ENCODE measurements around the gene RNASE7. TPM values are rescaled to one million over a fixed set of nuclear protein-coding genes. Genes with fewer than 3 reads are reported as not detected.
A peak's percentile ranks its signal among the peaks of the same experiment; 100 is the strongest.

The RNASE7 gene
- total RNA-seq, 1 experiment from 2014 or later: not detected

GRCh38 chr14:21023174-21023573, 19.0 kb upstream of the RNASE7 start:
- Histone ChIP-seq H3K27me3 (ENCODE audit: insufficient read depth, low read length) (no peaks in the 10 kb centered on the region), H4K20me1 (ENCODE audit: insufficient read depth) (no peaks in the 10 kb centered on the region), H3K79me2 (ENCODE audit: insufficient read depth, low read length) (no peaks in the 10 kb centered on the region), H3K9ac (ENCODE audit: low read length) (no peak overlapping the region), H3K9me2 (ENCODE audit: insufficient read depth) (no peaks in the 10 kb centered on the region), H3K4me3 (replicated peaks in 1 of 2; ENCODE audit: low read depth in 1 of 2, low read length in 2 of 2) (no peak overlapping the region), H3K9me3 (ENCODE audit: control insufficient read depth in 1 of 2, insufficient read depth in 1 of 2, low read depth in 1 of 2, low read length in 2 of 2) (no peaks in the 10 kb centered on the region), H3K36me3 (ENCODE audit: control insufficient read depth in 1 of 2, insufficient read depth in 2 of 2, low read length in 2 of 2) (no peaks in the 10 kb centered on the region; a peak in 1 of 4 replicates), H3K27ac (ENCODE audit: low read depth, low read length) (no peak overlapping the region), H2AFZ (ENCODE audit: low read depth, low read length, poor library complexity, severe bottlenecking) (no peak overlapping the region), H3K4me1 (ENCODE audit: control insufficient read depth in 1 of 2, insufficient read depth in 2 of 2, low read length in 2 of 2) (peaks cover 14 to 21% of the 10 kb centered on the region in 2 experiments; a peak in 3 of 4 replicates), H3K4me2 (ENCODE audit: low read length) (no peak overlapping the region)
- no peak for ATAC-seq
- TF ChIP-seq CBX3 (IDR thresholded peaks at IDR 0.05; ENCODE audit: low read depth) (no peak), EZH2 (IDR thresholded peaks at IDR 0.05) (no peak), POLR2A (IDR thresholded peaks at IDR 0.05; ENCODE audit: borderline replicate concordance, extremely low read depth, insufficient read depth, insufficient read length) (no peak), EGR1 (IDR thresholded peaks at IDR 0.05; ENCODE audit: low read depth) (no peak), RAD21 (IDR thresholded peaks at IDR 0.05; ENCODE audit: low read depth) (no peak)
- DNase-seq (ENCODE audit: low read depth, low spot score): no peak
- RAD21 ChIA-PET (ENCODE audit: low non-redundant PET in 1 of 2, low total read pairs in 2 of 2, uncharacterized antibody in 2 of 2, unreplicated experiment in 2 of 2): no interaction called here
- intact Hi-C loops (cut with micrococcal nuclease): no loop called here
- POLR2A ChIA-PET: no interaction called here
- no TSS peak for BruUV-seq (replicated peaks)
- CTCF ChIA-PET: interaction anchor here (2.5 kb wide), 1 partner anchor 9 kb away, joined by 10 read pairs; no protein-coding TSS in a partner anchor

- Histone ChIP-seq H4K20me1 (ENCODE audit: insufficient read depth) (no peaks in the 10 kb centered on the region), H2AFZ (ENCODE audit: low read depth, low read length, poor library complexity, severe bottlenecking) (no peak overlapping the region), H3K79me2 (ENCODE audit: insufficient read depth, low read length) (no peaks in the 10 kb centered on the region), H3K9me2 (ENCODE audit: insufficient read depth) (no peaks in the 10 kb centered on the region), H3K9ac (ENCODE audit: low read length) (peak overlapping the region; percentile 66), H3K27ac (ENCODE audit: low read depth, low read length) (peak overlapping the region; percentile 46; the same call in 1 of the 2 replicates), H3K4me2 (ENCODE audit: low read length) (peak overlapping the region; percentile 85), H3K27me3 (ENCODE audit: insufficient read depth, low read length) (no peaks in the 10 kb centered on the region), H3K9me3 (ENCODE audit: control insufficient read depth in 1 of 2, insufficient read depth in 1 of 2, low read depth in 1 of 2, low read length in 2 of 2) (no peaks in the 10 kb centered on the region), H3K36me3 (ENCODE audit: control insufficient read depth in 1 of 2, insufficient read depth in 2 of 2, low read length in 2 of 2) (no peaks in the 10 kb centered on the region), H3K4me3 (replicated peaks in 1 of 2; ENCODE audit: low read depth in 1 of 2, low read length in 2 of 2) (peak overlapping the region; percentile 66 to 72), H3K4me1 (ENCODE audit: control insufficient read depth in 1 of 2, insufficient read depth in 2 of 2, low read length in 2 of 2) (peaks cover 14 to 21% of the 10 kb centered on the region in 2 experiments; a peak in 3 of 4 replicates)
- intact Hi-C loops (cut with micrococcal nuclease): no loop called here
- TF ChIP-seq CTCF (IDR thresholded peaks at IDR 0.05 in 2 of 3, conservative IDR thresholded peaks at IDR 0.05 in 1 of 3; ENCODE audit: borderline replicate concordance in 1 of 3, insufficient read depth in 1 of 3, low read depth in 2 of 3, low read length in 2 of 3) (no peak), MAX (IDR thresholded peaks at IDR 0.05) (no peak)
- POLR2A ChIA-PET: no interaction called here
- ATAC-seq (no peak), DNase-seq (ENCODE audit: low read depth, low spot score) (no peak)
- no TSS peak for BruUV-seq (replicated peaks)
- CTCF ChIA-PET: interaction anchor here (2.5 kb wide), 1 partner anchor 9 kb away, joined by 10 read pairs; no protein-coding TSS in a partner anchor
- RAD21 ChIA-PET (ENCODE audit: low non-redundant PET in 1 of 2, low total read pairs in 2 of 2, uncharacterized antibody in 2 of 2, unreplicated experiment in 2 of 2): no interaction called here
These were observed 18.2 kb upstream of the RNASE7 start for GRCh38 chr14:21023817-21024584.
